WTC11 (cell line): Measurements from ENCODE around the gene SCNN1B. TPM values are rescaled to one million over a fixed set of nuclear protein-coding genes. Genes with fewer than 3 reads are reported as not detected.

Source experiments
- ATAC-seq: fragments of 200-7000 bp; cut with Tn5 transposase; 2 replicates; pipeline ENCODE4 v1.10.0; 2021; ENCODE audit warnings: mild to moderate bottlenecking, moderate library complexity
- CTCF ChIA-PET: fragments of 300-600 bp; sonication (Branson Sonifier 250); formaldehyde crosslinking; loops from one replicate; lab custom pipeline; 2021; ENCODE audit warnings: antibody characterized with exemption; lab: Charles Lee
- POLR2A ChIA-PET: fragments of 350-600 bp; sonication (Branson Sonifier 250); formaldehyde crosslinking; loops from one replicate; lab custom pipeline; 2021; ENCODE audit warnings: antibody characterized with exemption; lab: Charles Lee
- DNase-seq: peaks from one replicate; pipeline ENCODE4 v3.0.0; 2021; ENCODE audit warnings: low spot score
- H3K27ac Mint-ChIP-seq: 2 replicates; pipeline ENCODE4 v1.8.0; 2021; ENCODE audit warnings: mixed read lengths
- H3K27me3 Mint-ChIP-seq: 2 replicates; pipeline ENCODE4 v1.8.0; 2021; ENCODE audit warnings: low read depth, mild to moderate bottlenecking, moderate library complexity, mixed read lengths
- H3K36me3 Mint-ChIP-seq: 2 replicates; pipeline ENCODE4 v1.8.0; 2021; ENCODE audit warnings: mixed read lengths
- H3K4me1 Mint-ChIP-seq: 2 replicates; pipeline ENCODE4 v1.8.0; 2022; ENCODE audit warnings: mixed read lengths
- H3K4me3 Mint-ChIP-seq: 2 replicates; pipeline ENCODE4 v1.8.0; 2021; ENCODE audit warnings: mild to moderate bottlenecking, moderate library complexity, mixed read lengths
- H3K9me3 Mint-ChIP-seq: 2 replicates; pipeline ENCODE4 v1.8.0; 2021; ENCODE audit warnings: mixed read lengths
- AFF4 ChIP-seq: sonication (generic); formaldehyde crosslinking; IDR thresholded peaks from 2 replicates; pipeline ENCODE4 v1.8.1; 2023; ENCODE audit warnings: mild to moderate bottlenecking, missing genetic modification reagents, borderline replicate concordance
- ARID4B ChIP-seq: sonication (generic); formaldehyde crosslinking; IDR thresholded peaks from 2 replicates; pipeline ENCODE4 v1.8.0; 2023; ENCODE audit warnings: missing genetic modification reagents, mild to moderate bottlenecking, borderline replicate concordance
- ATF2 ChIP-seq: sonication (generic); formaldehyde crosslinking; IDR thresholded peaks from 2 replicates; pipeline ENCODE4 v1.8.1; 2022; ENCODE audit warnings: low read depth, missing genetic modification reagents, borderline replicate concordance
- CREB1 ChIP-seq: sonication (generic); formaldehyde crosslinking; IDR thresholded peaks from 2 replicates; pipeline ENCODE4 v1.8.0; 2023; ENCODE audit warnings: mild to moderate bottlenecking, missing genetic modification reagents
- ELF4 ChIP-seq: sonication (generic); formaldehyde crosslinking; IDR thresholded peaks from 2 replicates; pipeline ENCODE4 v1.8.1; 2022; ENCODE audit warnings: low read depth, mild to moderate bottlenecking, moderate library complexity, missing genetic modification reagents
- ESRRA ChIP-seq: sonication (generic); formaldehyde crosslinking; IDR thresholded peaks from 2 replicates; pipeline ENCODE4 v1.8.1; 2022; ENCODE audit warnings: mild to moderate bottlenecking, missing genetic modification reagents, borderline replicate concordance
- GABPB1 ChIP-seq: sonication (generic); formaldehyde crosslinking; IDR thresholded peaks from 2 replicates; pipeline ENCODE4 v1.8.1; 2023; ENCODE audit warnings: mild to moderate bottlenecking, missing genetic modification reagents
- MLX ChIP-seq: sonication (generic); formaldehyde crosslinking; IDR thresholded peaks from 2 replicates; pipeline ENCODE4 v1.8.1; 2023; ENCODE audit warnings: mild to moderate bottlenecking, missing genetic modification reagents, moderate library complexity
- NFE2L1 ChIP-seq: sonication (generic); formaldehyde crosslinking; IDR thresholded peaks from 2 replicates; pipeline ENCODE4 v1.8.1; 2023; ENCODE audit warnings: missing genetic modification reagents
- OVOL2 ChIP-seq: fragments of 250-450 bp; sonication (Bioruptor Pico); IDR thresholded peaks from 2 replicates; pipeline ENCODE4 v1.9.0; 2021; ENCODE audit warnings: mild to moderate bottlenecking, borderline replicate concordance
- SOX15 ChIP-seq: fragments of 250-450 bp; sonication (Bioruptor Pico); IDR thresholded peaks from 2 replicates; pipeline ENCODE4 v1.9.0; 2021; ENCODE audit warnings: mild to moderate bottlenecking
- total RNA-seq: library from RNA; stranded (reverse); gene quantifications from 3 replicates; pipeline ENCODE4 v1.2.3, GENCODE V29; 2021

SCNN1B gene
- total RNA-seq, 1 experiment from 2014 or later, result 4.8 TPM

GRCh38 chr16:23256440-23256839, 45.7 kb upstream of the SCNN1B start (continued):
- TF ChIP-seq ESRRA (CRISPR knock-in tag), result no peak
- no peak for TF ChIP-seq SOX15 (CRISPR knock-in tag)
- no peak for TF ChIP-seq AFF4

- ATAC-seq, result no peak
Observed at GRCh38 chr16:23257682-23258081, 44.4 kb upstream of the SCNN1B start.

GRCh38 chr16:23258919-23259237, 43.2 kb upstream of the SCNN1B start:
- ChIA-PET POLR2A (no interaction called here), CTCF (interaction anchor here (1.0 kb wide), 1 partner anchor 177 kb away, joined by 4 read pairs; no protein-coding TSS in a partner anchor)
- Mint-ChIP-seq H3K9me3 (no peaks in the 10 kb centered on the region), H3K27me3 (no peaks in the 10 kb centered on the region; the same call in 1 of the 2 replicates), H3K4me3 (no peak overlapping the region), H3K27ac (no peak overlapping the region), H3K36me3 (no peaks in the 10 kb centered on the region), H3K4me1 (peaks cover 6% of the 10 kb centered on the region; the same call in 1 of the 2 replicates)
- DNase-seq, result no peak
- no peak for ATAC-seq
- TF ChIP-seq ARID4B (CRISPR knock-in tag) (no peak), MLX (CRISPR knock-in tag) (no peak), GABPB1 (CRISPR knock-in tag) (no peak)

More at GRCh38 chr16:23257682-23258081, 44.4 kb upstream of the SCNN1B start:
- H3K27me3 Mint-ChIP-seq, result no peaks in the 10 kb centered on the region; the same call in 1 of the 2 replicates
- CTCF ChIA-PET, result interaction anchor here (0.6 kb wide), 1 partner anchor 188 kb away, joined by 4 read pairs; no protein-coding TSS in a partner anchor
- H3K4me3 Mint-ChIP-seq, result no peak overlapping the region
- POLR2A ChIA-PET, result no interaction called here
- TF ChIP-seq ATF2 (CRISPR knock-in tag) (no peak), ARID4B (CRISPR knock-in tag) (no peak), CREB1 (CRISPR knock-in tag) (no peak), OVOL2 (no peak), NFE2L1 (no peak), ELF4 (CRISPR knock-in tag) (no peak)
- DNase-seq, result no peak
- H3K36me3 Mint-ChIP-seq, result no peaks in the 10 kb centered on the region
- no peaks in the 10 kb centered on the region for H3K9me3 Mint-ChIP-seq
- H3K27ac Mint-ChIP-seq, result no peak overlapping the region
- H3K4me1 Mint-ChIP-seq, result peaks cover 6% of the 10 kb centered on the region; the same call in 1 of the 2 replicates
